GM23338 (cell line): ENCODE measurements around the gene SHISA9.

Experiments used
- CREB1 ChIP-seq: fragments of 250-450 bp; sonication (Bioruptor Pico); IDR thresholded peaks from 2 replicates; pipeline ENCODE4 v1.5.0; 2020; ENCODE audit warnings: low read depth, mild to moderate bottlenecking, moderate library complexity
- CTCF ChIP-seq, 2 experiments: fragments of 200-600 bp in 1 of 2; sonication (generic) in 1 of 2; conservative IDR thresholded peaks; 2 replicates each; pipeline versions ENCODE4 v1.5.1 to v1.6.1; 2016 to 2017; ENCODE audit warnings: antibody characterized with exemption in 2 of 2, low read depth in 2 of 2, mild to moderate bottlenecking in 2 of 2, moderate library complexity in 1 of 2
- ETS1 ChIP-seq: IDR thresholded peaks from 2 replicates; pipeline ENCODE4 v1.6.1; 2016; ENCODE audit warnings: antibody characterized with exemption
- EZH2 ChIP-seq: fragments of 200-600 bp; sonication (generic); IDR thresholded peaks from one replicate; pipeline ENCODE4 v1.8.0; 2017; ENCODE audit warnings: antibody characterized with exemption, mild to moderate bottlenecking, low read depth; ENCODE audit not compliant: unreplicated experiment
- EZH2phosphoT487 ChIP-seq: fragments of 200-600 bp; sonication (generic); IDR thresholded peaks from one replicate; pipeline ENCODE4 v1.8.1; 2018; ENCODE audit warnings: antibody characterized with exemption; ENCODE audit not compliant: unreplicated experiment
- JUNB ChIP-seq: IDR thresholded peaks from one replicate; pipeline ENCODE4 v1.6.1; 2016; ENCODE audit warnings: antibody characterized with exemption; ENCODE audit not compliant: unreplicated experiment
- POLR2AphosphoS5 ChIP-seq: IDR thresholded peaks from 2 replicates; pipeline ENCODE4 v1.6.1; 2016; ENCODE audit warnings: antibody characterized with exemption, low read depth
- REST ChIP-seq: IDR thresholded peaks from one replicate; pipeline ENCODE4 v1.6.1; 2018; ENCODE audit warnings: antibody characterized with exemption; ENCODE audit not compliant: unreplicated experiment
- STAT1 ChIP-seq: IDR thresholded peaks from one replicate; pipeline ENCODE4 v1.6.1; 2016; ENCODE audit warnings: antibody characterized with exemption; ENCODE audit not compliant: unreplicated experiment

GRCh38 chr16:13143551-13143950, 242.2 kb downstream of the SHISA9 start:
- TF ChIP-seq CTCF (conservative IDR thresholded peaks at IDR 0.05; ENCODE audit: low read depth in 2 of 2) (no peak), EZH2 (no peak), EZH2phosphoT487 (no peak), POLR2AphosphoS5 (no peak), REST (no peak), ETS1 (no peak), STAT1 (no peak), JUNB (no peak), CREB1 (no peak)
